GM21526 (cell line): ENCODE results near the gene INSYN1.
"Not testable (repeated sequence)": the region's sequence is repeated elsewhere in the genome, so short reads cannot be mapped to it uniquely, and the experiment has no call there.

ENCODE experiments used
- ATAC-seq: cut with Tn5 transposase; IDR thresholded peaks from one replicate; pipeline ENCODE4 v1.9.1; 2021; ENCODE audit warnings: moderate library complexity; ENCODE audit not compliant: unreplicated experiment, low FRiP score

INSYN1 gene

GRCh38 chr15:73753250-73754130 is at the start of gene INSYN1:
Gene INSYN1, minus strand, starts transcription at chr15:73753351. Its CDS starts 2,221 bp downstream, at chr15:73751130.
- ATAC-seq = no peak

GRCh38 chr15:73802431-73803041 is 49.4 kb upstream of the INSYN1 start:
- no peak for ATAC-seq

- no peak for ATAC-seq
Observed at GRCh38 chr15:73800662-73801345, 47.7 kb upstream of the INSYN1 start.

GRCh38 chr15:73799466-73799865 is 46.3 kb upstream of the INSYN1 start:
- no peak for ATAC-seq

GRCh38 chr15:73797366-73798158 is 44.4 kb upstream of the INSYN1 start:
- no peak for ATAC-seq

GRCh38 chr15:73796331-73796831 is 43.2 kb upstream of the INSYN1 start:
- no peak for ATAC-seq

- no peak for ATAC-seq
Observed at GRCh38 chr15:73794443-73795133, 41.4 kb upstream of the INSYN1 start.

GRCh38 chr15:73792899-73793541 is 39.9 kb upstream of the INSYN1 start:
- not testable (repeated sequence) for ATAC-seq

- no peak for ATAC-seq
Observed at GRCh38 chr15:73792415-73792814, 39.3 kb upstream of the INSYN1 start.

GRCh38 chr15:73789521-73790240 is 36.5 kb upstream of the INSYN1 start:
- ATAC-seq = no peak

- ATAC-seq = no peak
Observed at GRCh38 chr15:73787621-73788020, 34.5 kb upstream of the INSYN1 start.

- no peak for ATAC-seq
Observed at GRCh38 chr15:73786538-73786937, 33.4 kb upstream of the INSYN1 start.

GRCh38 chr15:73785256-73786014 is 32.3 kb upstream of the INSYN1 start:
- not testable (repeated sequence) for ATAC-seq

- ATAC-seq = no peak
Observed at GRCh38 chr15:73784291-73784690, 31.1 kb upstream of the INSYN1 start.

- no peak for ATAC-seq
Observed at GRCh38 chr15:73782344-73782959, 29.3 kb upstream of the INSYN1 start.

GRCh38 chr15:73781038-73781925 is 28.1 kb upstream of the INSYN1 start:
- no peak for ATAC-seq
